ENCODE results near the gene THSD4. TPM values are rescaled to one million over a fixed set of nuclear protein-coding genes. Genes with fewer than 3 reads are reported as not detected.

THSD4 gene
- total RNA-seq, 1 experiment from 2014 or later = 65.4 TPM

DNA sequence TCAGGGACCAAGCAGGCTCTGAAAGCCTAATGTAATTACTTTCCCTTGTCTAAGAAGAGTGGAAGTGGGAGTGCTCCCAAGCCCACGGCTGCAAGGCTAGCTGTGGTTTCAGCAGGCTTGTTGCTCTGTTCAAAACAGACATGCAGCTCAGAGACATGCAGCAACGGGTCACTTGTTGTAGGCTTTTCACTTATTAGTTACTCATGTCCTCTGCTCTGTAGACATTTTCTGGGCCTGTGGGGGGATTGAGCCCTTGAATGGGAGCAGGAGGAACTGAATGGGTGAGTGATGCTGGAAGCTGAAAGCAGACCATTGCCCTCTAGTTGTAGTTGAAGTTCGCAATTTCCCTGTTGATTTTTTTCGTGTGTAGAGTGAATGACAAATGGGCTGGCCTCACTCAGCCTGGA is 433.1 kb downstream of the THSD4 start:
- no peaks in the 10 kb centered on the region for H3K27me3 ChIP-seq (ENCODE audit: control insufficient read depth, insufficient read depth, low read length)
- BruUV-seq (replicated peaks) = no TSS peak
- ATAC-seq (no peak), DNase-seq (ENCODE audit: low read depth, low spot score) (no peak)
- in situ Hi-C loops (cut with HindIII; ENCODE audit: low pct_unique_long_range_greater_than_20kb, low sequenced_read_pairs) = no loop called here
- intact Hi-C loops (cut with micrococcal nuclease; ENCODE audit: unreplicated experiment) = no loop called here
- no peak overlapping the region for H3K4me3 ChIP-seq (ENCODE audit: low read depth in 2 of 2, low read length in 2 of 2)
- H3K27ac ChIP-seq (ENCODE audit: low read length) = no peak overlapping the region
- TF ChIP-seq, protein P1, sequence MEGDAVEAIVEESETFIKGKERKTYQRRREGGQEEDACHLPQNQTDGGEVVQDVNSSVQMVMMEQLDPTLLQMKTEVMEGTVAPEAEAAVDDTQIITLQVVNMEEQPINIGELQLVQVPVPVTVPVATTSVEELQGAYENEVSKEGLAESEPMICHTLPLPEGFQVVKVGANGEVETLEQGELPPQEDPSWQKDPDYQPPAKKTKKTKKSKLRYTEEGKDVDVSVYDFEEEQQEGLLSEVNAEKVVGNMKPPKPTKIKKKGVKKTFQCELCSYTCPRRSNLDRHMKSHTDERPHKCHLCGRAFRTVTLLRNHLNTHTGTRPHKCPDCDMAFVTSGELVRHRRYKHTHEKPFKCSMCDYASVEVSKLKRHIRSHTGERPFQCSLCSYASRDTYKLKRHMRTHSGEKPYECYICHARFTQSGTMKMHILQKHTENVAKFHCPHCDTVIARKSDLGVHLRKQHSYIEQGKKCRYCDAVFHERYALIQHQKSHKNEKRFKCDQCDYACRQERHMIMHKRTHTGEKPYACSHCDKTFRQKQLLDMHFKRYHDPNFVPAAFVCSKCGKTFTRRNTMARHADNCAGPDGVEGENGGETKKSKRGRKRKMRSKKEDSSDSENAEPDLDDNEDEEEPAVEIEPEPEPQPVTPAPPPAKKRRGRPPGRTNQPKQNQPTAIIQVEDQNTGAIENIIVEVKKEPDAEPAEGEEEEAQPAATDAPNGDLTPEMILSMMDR (IDR thresholded peaks at IDR 0.05) = no peak
- no peak for TF ChIP-seq POLR2AphosphoS5 (IDR thresholded peaks at IDR 0.05; ENCODE audit: low read depth, low read length)
- no peak for TF ChIP-seq TCF7L2 (IDR thresholded peaks at IDR 0.05; ENCODE audit: low read depth, low read length)
- no peak for TF ChIP-seq REST (IDR thresholded peaks at IDR 0.05; ENCODE audit: insufficient read depth in 1 of 2, low read depth in 2 of 2, low read length in 1 of 2)
- no peak for TF ChIP-seq SIN3A (IDR thresholded peaks at IDR 0.05; ENCODE audit: borderline replicate concordance, insufficient read depth, low read depth, low read length)
- H3K4me1 ChIP-seq (ENCODE audit: control insufficient read depth, insufficient read depth, low read length) = no peaks in the 10 kb centered on the region
- POLR2A ChIA-PET = no interaction called here
- no peaks in the 10 kb centered on the region for H3K36me3 ChIP-seq (ENCODE audit: control insufficient read depth, insufficient read depth, low read length)
- CTCF ChIA-PET = no interaction called here
- no peaks in the 10 kb centered on the region for H3K9me3 ChIP-seq (ENCODE audit: control insufficient read depth, insufficient read depth, low read depth, low read length)

DNA sequence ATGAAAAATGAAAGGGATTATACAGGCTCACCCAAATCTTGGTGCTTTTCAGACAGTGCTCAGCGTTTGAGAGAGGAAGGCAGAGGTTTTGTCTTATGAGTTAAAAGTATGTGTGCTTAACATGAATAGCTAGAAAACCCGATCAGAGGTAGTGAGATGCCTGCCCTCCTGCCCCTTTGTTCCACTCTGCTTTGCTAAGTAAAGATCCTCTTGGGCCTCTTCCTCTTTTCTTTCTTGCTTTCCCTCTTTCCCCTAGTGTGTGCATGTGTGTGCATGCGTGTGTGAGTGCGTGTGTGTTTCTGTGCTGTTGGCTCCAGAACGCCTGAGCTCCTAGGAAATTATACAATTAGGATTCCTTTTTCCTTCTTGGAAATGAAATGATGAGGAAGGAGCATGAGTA is 433.8 kb downstream of the THSD4 start:
- H3K4me1 ChIP-seq (ENCODE audit: control insufficient read depth, insufficient read depth, low read length) = no peaks in the 10 kb centered on the region
- ATAC-seq = no peak
- DNase-seq (ENCODE audit: low read depth, low spot score) = no peak
- intact Hi-C loops (cut with micrococcal nuclease; ENCODE audit: unreplicated experiment) = no loop called here
- in situ Hi-C loops (cut with HindIII; ENCODE audit: low pct_unique_long_range_greater_than_20kb, low sequenced_read_pairs) = no loop called here
- no peaks in the 10 kb centered on the region for H3K27me3 ChIP-seq (ENCODE audit: control insufficient read depth, insufficient read depth, low read length)
- no peaks in the 10 kb centered on the region for H3K9me3 ChIP-seq (ENCODE audit: control insufficient read depth, insufficient read depth, low read depth, low read length)
- CTCF ChIA-PET = no interaction called here
- BruUV-seq (replicated peaks) = no TSS peak
- no peak overlapping the region for H3K27ac ChIP-seq (ENCODE audit: low read length)
- H3K4me3 ChIP-seq (ENCODE audit: low read depth in 2 of 2, low read length in 2 of 2) = no peak overlapping the region
- no peak for TF ChIP-seq TCF7L2 (IDR thresholded peaks at IDR 0.05; ENCODE audit: low read depth, low read length)
- TF ChIP-seq REST (IDR thresholded peaks at IDR 0.05; ENCODE audit: insufficient read depth in 1 of 2, low read depth in 2 of 2, low read length in 1 of 2) = no peak
- TF ChIP-seq, protein P1 (IDR thresholded peaks at IDR 0.05) = no peak
- TF ChIP-seq SIN3A (IDR thresholded peaks at IDR 0.05; ENCODE audit: borderline replicate concordance, insufficient read depth, low read depth, low read length) = no peak
- no peak for TF ChIP-seq POLR2AphosphoS5 (IDR thresholded peaks at IDR 0.05; ENCODE audit: low read depth, low read length)
- no peaks in the 10 kb centered on the region for H3K36me3 ChIP-seq (ENCODE audit: control insufficient read depth, insufficient read depth, low read length)
- POLR2A ChIA-PET = no interaction called here
